Glutamatergic neuron (in vitro differentiated cells): ENCODE measurements around the gene ART3. TPM values are rescaled to one million over a fixed set of nuclear protein-coding genes. Genes with fewer than 3 reads are reported as not detected.

Experiments used
- DNase-seq: peaks from one replicate; pipeline ENCODE4 v3.0.0; 2022
- H3K27ac Mint-ChIP-seq: one replicate; pipeline ENCODE4 v1.8.0; 2020; ENCODE audit warnings: mild to moderate bottlenecking, mixed read lengths, inconsistent platforms; ENCODE audit not compliant: unreplicated experiment
- H3K27me3 Mint-ChIP-seq: one replicate; pipeline ENCODE4 v1.8.0; 2020; ENCODE audit warnings: mild to moderate bottlenecking, moderate library complexity, mixed read lengths, inconsistent platforms; ENCODE audit not compliant: unreplicated experiment
- H3K36me3 Mint-ChIP-seq: one replicate; pipeline ENCODE4 v1.8.0; 2020; ENCODE audit warnings: mild to moderate bottlenecking, mixed read lengths, inconsistent platforms; ENCODE audit not compliant: unreplicated experiment
- H3K4me1 Mint-ChIP-seq: one replicate; pipeline ENCODE4 v1.8.0; 2020; ENCODE audit warnings: mild to moderate bottlenecking, low read depth, mixed read lengths, inconsistent platforms; ENCODE audit not compliant: unreplicated experiment
- H3K4me3 Mint-ChIP-seq: one replicate; pipeline ENCODE4 v1.8.0; 2020; ENCODE audit warnings: mild to moderate bottlenecking, mixed read lengths, inconsistent platforms; ENCODE audit not compliant: unreplicated experiment
- H3K9me3 Mint-ChIP-seq: one replicate; pipeline ENCODE4 v1.8.0; 2020; ENCODE audit warnings: mild to moderate bottlenecking, moderate library complexity, mixed read lengths, inconsistent platforms; ENCODE audit not compliant: unreplicated experiment
- total RNA-seq: library from RNA; stranded (reverse); fragmentation: NEBNext Ultra II Directional; extraction: Animal tissue kit (Norgen Biotek cat#: 25700); gene quantifications from one replicate; pipeline ENCODE4 v1.2.1, GENCODE V29; 2021; ENCODE audit not compliant: unreplicated experiment
- TF ChIP-seq, protein P1 (sequence below): fragments of 200-600 bp; sonication (generic); IDR thresholded peaks from one replicate; pipeline ENCODE4 v1.5.0; 2021; ENCODE audit not compliant: partially characterized antibody, unreplicated experiment

ART3 gene
- total RNA-seq, 1 donor from 2014 or later: not detected

DNA sequence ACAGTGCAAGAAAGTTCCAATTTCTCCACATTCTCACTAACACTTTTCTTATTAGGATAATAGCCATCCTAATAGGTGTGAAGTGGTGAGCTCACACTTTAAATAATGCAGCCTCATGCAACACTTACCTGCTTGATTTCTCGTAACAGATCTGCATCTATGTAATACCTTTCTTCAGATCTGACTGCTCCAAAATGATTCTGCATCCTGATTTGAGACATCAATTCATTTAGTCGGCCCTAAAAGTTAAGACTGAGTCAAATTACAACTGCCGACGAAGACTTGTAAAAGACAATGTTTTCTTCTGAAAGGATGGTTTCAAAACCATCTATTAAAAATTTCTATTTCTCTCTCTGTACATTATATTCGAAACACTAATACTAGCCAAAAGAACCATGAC, 43.0 kb downstream of the ART3 start:
- no peak for DNase-seq
- no peak overlapping the region for H3K4me3 Mint-ChIP-seq
- peaks cover 10% of the 10 kb centered on the region for H3K36me3 Mint-ChIP-seq
- TF ChIP-seq, protein P1, sequence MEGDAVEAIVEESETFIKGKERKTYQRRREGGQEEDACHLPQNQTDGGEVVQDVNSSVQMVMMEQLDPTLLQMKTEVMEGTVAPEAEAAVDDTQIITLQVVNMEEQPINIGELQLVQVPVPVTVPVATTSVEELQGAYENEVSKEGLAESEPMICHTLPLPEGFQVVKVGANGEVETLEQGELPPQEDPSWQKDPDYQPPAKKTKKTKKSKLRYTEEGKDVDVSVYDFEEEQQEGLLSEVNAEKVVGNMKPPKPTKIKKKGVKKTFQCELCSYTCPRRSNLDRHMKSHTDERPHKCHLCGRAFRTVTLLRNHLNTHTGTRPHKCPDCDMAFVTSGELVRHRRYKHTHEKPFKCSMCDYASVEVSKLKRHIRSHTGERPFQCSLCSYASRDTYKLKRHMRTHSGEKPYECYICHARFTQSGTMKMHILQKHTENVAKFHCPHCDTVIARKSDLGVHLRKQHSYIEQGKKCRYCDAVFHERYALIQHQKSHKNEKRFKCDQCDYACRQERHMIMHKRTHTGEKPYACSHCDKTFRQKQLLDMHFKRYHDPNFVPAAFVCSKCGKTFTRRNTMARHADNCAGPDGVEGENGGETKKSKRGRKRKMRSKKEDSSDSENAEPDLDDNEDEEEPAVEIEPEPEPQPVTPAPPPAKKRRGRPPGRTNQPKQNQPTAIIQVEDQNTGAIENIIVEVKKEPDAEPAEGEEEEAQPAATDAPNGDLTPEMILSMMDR: no peak
- peaks cover 2% of the 10 kb centered on the region for H3K27me3 Mint-ChIP-seq
- H3K9me3 Mint-ChIP-seq: no peaks in the 10 kb centered on the region
- no peaks in the 10 kb centered on the region for H3K4me1 Mint-ChIP-seq
- H3K27ac Mint-ChIP-seq: no peak overlapping the region

DNA sequence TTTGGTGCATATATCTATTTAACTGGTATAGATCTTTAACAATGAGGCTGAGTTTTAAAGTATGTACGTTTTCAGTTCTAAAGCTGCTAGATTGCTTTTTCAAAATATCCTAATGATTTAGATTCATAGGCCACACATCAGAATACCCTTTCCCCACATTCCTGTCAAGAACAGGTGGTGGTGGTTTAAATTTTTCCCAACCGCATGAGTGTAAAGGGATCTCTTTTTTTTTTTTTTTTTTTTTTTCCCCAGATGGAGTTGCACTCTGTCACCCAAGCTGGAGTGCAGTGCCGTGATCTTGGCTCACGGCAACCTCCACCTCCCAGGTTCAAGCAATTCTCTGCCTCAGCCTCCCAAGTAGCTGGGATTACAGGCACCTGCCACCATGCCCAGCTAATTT, 45.7 kb downstream of the ART3 start:
- no peak overlapping the region for H3K4me3 Mint-ChIP-seq
- H3K36me3 Mint-ChIP-seq: peaks cover 10% of the 10 kb centered on the region
- no peaks in the 10 kb centered on the region for H3K4me1 Mint-ChIP-seq
- no peak overlapping the region for H3K27ac Mint-ChIP-seq
- DNase-seq: no peak
- no peaks in the 10 kb centered on the region for H3K9me3 Mint-ChIP-seq
- peaks cover 2% of the 10 kb centered on the region for H3K27me3 Mint-ChIP-seq
- TF ChIP-seq, protein P1: no peak

DNA sequence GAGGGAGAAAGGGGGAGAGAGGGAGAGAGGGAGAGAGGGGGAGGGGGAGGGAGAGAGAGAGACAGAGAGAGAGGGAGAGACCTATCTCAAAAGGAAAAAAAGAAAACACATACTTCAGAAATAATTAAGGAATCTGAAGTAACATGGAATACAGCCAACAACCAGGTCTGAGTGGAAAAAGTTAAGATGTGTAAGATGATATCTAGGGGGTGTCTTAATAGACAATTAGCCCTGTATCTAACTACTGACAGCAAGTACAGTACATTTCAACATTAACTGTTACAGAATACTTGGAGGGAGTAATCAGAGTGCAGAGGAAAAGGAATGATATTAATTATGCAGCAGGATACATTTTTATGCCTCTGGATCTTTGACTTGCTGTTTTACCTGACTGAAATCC, 51.3 kb downstream of the ART3 start:
- Mint-ChIP-seq H3K4me1 (no peaks in the 10 kb centered on the region), H3K9me3 (no peaks in the 10 kb centered on the region), H3K36me3 (no peaks in the 10 kb centered on the region), H3K27ac (no peak overlapping the region), H3K4me3 (no peak overlapping the region), H3K27me3 (no peaks in the 10 kb centered on the region)
- TF ChIP-seq, protein P1: no peak
- no peak for DNase-seq

- no peak for DNase-seq
- no peaks in the 10 kb centered on the region for H3K4me1 Mint-ChIP-seq
- H3K9me3 Mint-ChIP-seq: no peaks in the 10 kb centered on the region
- no peaks in the 10 kb centered on the region for H3K36me3 Mint-ChIP-seq
- TF ChIP-seq, protein P1: no peak
- no peak overlapping the region for H3K4me3 Mint-ChIP-seq
- H3K27me3 Mint-ChIP-seq: no peaks in the 10 kb centered on the region
- H3K27ac Mint-ChIP-seq: no peak overlapping the region
These were observed 53.2 kb downstream of the ART3 start for GRCh38 chr4:76127754-76128153.

DNA sequence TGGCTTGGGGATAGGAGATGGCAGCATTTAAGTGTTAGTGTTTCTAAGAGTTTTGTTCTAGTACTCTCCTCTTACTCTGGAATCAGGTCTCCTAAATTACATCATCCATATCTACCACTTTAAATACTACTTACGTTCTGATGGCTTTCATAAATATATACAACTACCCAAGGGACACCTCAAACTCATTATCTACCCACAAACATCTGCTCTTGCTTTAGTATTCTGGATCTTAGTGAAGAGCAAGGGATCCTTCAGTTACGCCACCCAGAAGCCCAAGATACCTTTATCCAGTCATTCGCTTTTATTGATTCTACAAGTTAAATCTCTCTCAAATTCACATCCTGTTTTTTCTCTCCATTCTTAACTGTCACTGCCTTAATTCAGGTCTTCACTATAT, 66.7 kb downstream of the ART3 start:
- H3K36me3 Mint-ChIP-seq: no peaks in the 10 kb centered on the region
- no peak for DNase-seq
- no peak overlapping the region for H3K4me3 Mint-ChIP-seq
- TF ChIP-seq, protein P1: no peak
- no peaks in the 10 kb centered on the region for H3K4me1 Mint-ChIP-seq
- peaks cover 3% of the 10 kb centered on the region for H3K27me3 Mint-ChIP-seq
- H3K9me3 Mint-ChIP-seq: no peaks in the 10 kb centered on the region
- no peak overlapping the region for H3K27ac Mint-ChIP-seq
